Mucosa of rectum (tissue), 2 donors: ENCODE measurements around the gene ADD3.
"Not testable (repeated sequence)": the region's sequence is repeated elsewhere in the genome, so short reads cannot be mapped to it uniquely, and the experiment has no call there.

Experiments
- H3K27ac ChIP-seq, 2 donors: one replicate each; pipeline ENCODE4 v1.7.0; 2013; ENCODE audit warnings: inconsistent platforms in 2 of 2, low read depth in 2 of 2, low read length in 2 of 2
- H3K27me3 ChIP-seq, 2 donors: one replicate each; pipeline ENCODE4 v1.7.0; 2013; ENCODE audit warnings: low read length in 2 of 2; ENCODE audit not compliant: control insufficient read depth in 2 of 2, insufficient read depth in 2 of 2
- H3K36me3 ChIP-seq, 2 donors: one replicate each; pipeline ENCODE4 v1.7.0; 2013; ENCODE audit warnings: low read length in 2 of 2; ENCODE audit not compliant: control insufficient read depth in 2 of 2, insufficient read depth in 2 of 2
- H3K4me1 ChIP-seq, 2 donors: one replicate each; pipeline ENCODE4 v1.7.0; 2013; ENCODE audit warnings: low read length in 2 of 2, mild to moderate bottlenecking in 1 of 2; ENCODE audit not compliant: control insufficient read depth in 2 of 2, insufficient read depth in 2 of 2
- H3K4me3 ChIP-seq, 2 donors: one replicate each; pipeline ENCODE4 v1.7.0; 2013; ENCODE audit warnings: low read length in 2 of 2
- H3K9ac ChIP-seq, 2 donors: one replicate each; pipeline ENCODE4 v1.7.0; 2013; ENCODE audit warnings: low read length in 2 of 2, low read depth in 1 of 2, mild to moderate bottlenecking in 1 of 2
- H3K9me3 ChIP-seq, 2 donors: one replicate each; pipeline ENCODE4 v1.7.0; 2013; ENCODE audit warnings: low read length in 2 of 2; ENCODE audit not compliant: control insufficient read depth in 2 of 2
- donor health status: healthy.
- donor health status: Normal muscosa, but diverticular disease.

The ADD3 gene

GRCh38 chr10:110042181-110042580 lies 34.4 kb downstream of the ADD3 start:
- Histone ChIP-seq H3K4me1 (no peaks in the 10 kb centered on the region), H3K27ac (no peak overlapping the region), H3K9ac (no peak overlapping the region)

DNA sequence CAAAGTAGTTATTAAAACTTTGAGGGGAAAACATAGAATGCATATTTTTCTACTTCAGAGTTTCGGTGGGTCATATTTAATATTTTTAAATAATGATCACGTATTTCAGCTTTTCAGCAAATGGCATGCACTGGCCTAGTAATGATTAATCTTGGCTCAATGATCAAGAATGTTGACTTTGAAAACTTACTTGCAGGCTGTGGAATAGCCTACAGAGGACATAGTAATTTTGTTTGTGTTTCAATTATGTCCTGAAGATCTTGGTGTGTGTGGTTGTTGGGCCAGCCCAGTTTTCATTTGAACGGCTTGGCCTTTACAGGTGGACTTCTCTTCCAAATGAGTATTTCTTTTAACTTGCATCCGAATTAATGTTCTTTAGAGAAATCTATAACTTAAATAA lies 35.1 kb downstream of the ADD3 start:
- no peak overlapping the region for H3K27ac ChIP-seq
- H3K36me3 ChIP-seq, result no peaks in the 10 kb centered on the region
- H3K27me3 ChIP-seq, result no peaks in the 10 kb centered on the region
- H3K9ac ChIP-seq, result no peak overlapping the region
- no peaks in the 10 kb centered on the region for H3K4me1 ChIP-seq
- no peaks in the 10 kb centered on the region for H3K9me3 ChIP-seq
- no peak overlapping the region for H3K4me3 ChIP-seq

More at GRCh38 chr10:110042181-110042580, 34.4 kb downstream of the ADD3 start:
- Histone ChIP-seq H3K4me3 (no peak overlapping the region), H3K36me3 (no peaks in the 10 kb centered on the region), H3K9me3 (no peaks in the 10 kb centered on the region), H3K27me3 (no peaks in the 10 kb centered on the region)

GRCh38 chr10:110044681-110045080 lies 36.9 kb downstream of the ADD3 start:
- Histone ChIP-seq H3K9me3 (peaks cover 0 to 3% of the 10 kb centered on the region in 2 donors), H3K36me3 (no peaks in the 10 kb centered on the region), H3K27me3 (no peaks in the 10 kb centered on the region), H3K9ac (no peak overlapping the region), H3K27ac (no peak overlapping the region), H3K4me3 (no peak overlapping the region), H3K4me1 (no peaks in the 10 kb centered on the region)

- Histone ChIP-seq H3K9ac (no peak overlapping the region), H3K27me3 (no peaks in the 10 kb centered on the region), H3K9me3 (peaks cover 0 to 3% of the 10 kb centered on the region in 2 donors), H3K27ac (no peak overlapping the region), H3K36me3 (no peaks in the 10 kb centered on the region), H3K4me1 (no peaks in the 10 kb centered on the region), H3K4me3 (no peak overlapping the region)
These were observed 38.0 kb downstream of the ADD3 start for GRCh38 chr10:110045772-110046171.

- H3K9ac ChIP-seq, H3K27me3 ChIP-seq, H3K4me1 ChIP-seq: not testable (repeated sequence)
These were observed 40.4 kb downstream of the ADD3 start for GRCh38 chr10:110048145-110048544.

DNA sequence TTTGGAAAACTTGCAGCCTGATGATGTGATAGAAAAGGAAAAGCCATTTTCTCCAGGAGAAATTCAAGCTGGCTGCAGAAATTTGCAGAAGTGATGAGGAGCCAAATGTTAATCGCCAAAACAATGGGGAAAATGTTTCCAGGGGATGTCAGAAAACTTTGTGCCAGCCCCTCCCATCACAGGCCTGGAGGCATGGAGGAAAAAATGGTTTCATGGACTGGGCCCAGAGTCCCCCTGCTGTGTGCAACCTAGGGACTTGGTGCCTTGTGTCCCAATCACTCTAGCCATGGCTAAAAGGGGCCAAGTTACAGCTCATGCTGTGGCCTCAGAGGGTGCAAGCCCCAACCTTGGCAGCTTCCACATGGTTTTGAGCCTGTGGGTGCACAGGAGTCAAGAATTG lies 41.0 kb downstream of the ADD3 start:
- Histone ChIP-seq H3K27me3 (no peaks in the 10 kb centered on the region), H3K9ac (no peak overlapping the region), H3K27ac (no peak overlapping the region), H3K9me3 (peaks cover 0 to 3% of the 10 kb centered on the region in 2 donors), H3K4me1 (no peaks in the 10 kb centered on the region), H3K4me3 (no peak overlapping the region), H3K36me3 (no peaks in the 10 kb centered on the region)

More at GRCh38 chr10:110048145-110048544, 40.4 kb downstream of the ADD3 start:
- not testable (repeated sequence) for H3K4me3 ChIP-seq, H3K36me3 ChIP-seq, H3K9me3 ChIP-seq, H3K27ac ChIP-seq

DNA sequence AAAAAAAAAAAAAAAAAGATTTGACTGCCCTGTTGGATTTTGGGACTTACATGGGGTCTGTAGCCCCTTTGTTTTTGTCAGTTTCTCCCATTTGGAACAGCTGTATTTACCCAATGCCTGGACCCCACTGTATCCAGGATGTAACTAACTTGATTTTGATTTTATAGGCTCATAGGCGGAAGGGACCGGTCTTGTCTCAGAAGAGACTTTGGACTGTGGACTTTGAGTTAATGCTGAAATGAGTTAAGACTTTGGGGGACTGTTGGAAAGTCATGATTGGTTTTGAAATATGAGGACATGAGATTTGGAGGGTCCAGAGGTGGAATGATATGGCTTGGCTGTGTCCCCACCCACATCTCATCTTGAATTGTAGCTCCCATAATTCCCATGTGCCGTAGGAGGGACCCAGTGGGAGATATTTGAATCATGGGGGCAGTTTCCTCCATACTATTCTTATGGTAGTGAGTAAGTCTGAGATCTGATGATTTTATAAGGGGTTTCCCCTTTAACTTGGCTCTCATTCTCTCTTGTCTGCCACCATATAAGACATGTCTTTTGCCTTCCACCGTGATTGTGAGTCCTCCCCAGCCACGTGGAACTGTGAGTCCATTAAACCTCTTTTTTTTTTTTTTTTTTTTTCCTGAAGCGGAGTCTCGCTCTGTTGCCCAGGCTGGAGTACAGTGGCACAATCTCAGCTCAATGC lies 42.3 kb downstream of the ADD3 start:
- not testable (repeated sequence) for H3K9me3 ChIP-seq, H3K4me3 ChIP-seq, H3K4me1 ChIP-seq, H3K27ac ChIP-seq, H3K9ac ChIP-seq, H3K36me3 ChIP-seq, H3K27me3 ChIP-seq

DNA sequence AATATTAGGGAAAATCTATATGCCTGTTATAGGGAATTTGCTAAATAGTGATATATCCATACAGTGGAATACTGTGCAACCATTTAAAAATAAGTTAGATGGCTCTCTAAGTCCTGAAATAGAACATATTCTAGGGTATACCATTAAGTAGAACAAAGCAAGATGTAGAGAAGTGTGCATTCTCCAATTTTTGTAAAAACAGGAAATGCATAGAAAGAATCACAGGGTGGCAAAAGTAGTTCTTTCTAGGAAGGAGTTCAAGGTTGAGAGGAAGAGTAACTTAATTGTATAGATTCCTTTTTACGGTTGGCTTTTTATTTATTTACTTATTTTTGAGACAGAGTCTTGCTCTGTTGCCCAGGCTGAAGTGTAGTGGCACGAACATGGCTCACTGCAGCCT lies 43.7 kb downstream of the ADD3 start:
- no peak overlapping the region for H3K4me3 ChIP-seq
- no peaks in the 10 kb centered on the region for H3K4me1 ChIP-seq
- no peak overlapping the region for H3K27ac ChIP-seq
- no peaks in the 10 kb centered on the region for H3K27me3 ChIP-seq
- H3K9ac ChIP-seq, result no peak overlapping the region
- no peaks in the 10 kb centered on the region for H3K36me3 ChIP-seq
- peaks cover 0 to 3% of the 10 kb centered on the region in 2 donors for H3K9me3 ChIP-seq

- H3K9me3 ChIP-seq, result peaks cover 0 to 3% of the 10 kb centered on the region in 2 donors
- no peak overlapping the region for H3K27ac ChIP-seq
- H3K4me3 ChIP-seq, result no peak overlapping the region
- H3K4me1 ChIP-seq, result no peaks in the 10 kb centered on the region
- no peak overlapping the region for H3K9ac ChIP-seq
- H3K36me3 ChIP-seq, result no peaks in the 10 kb centered on the region
- no peaks in the 10 kb centered on the region for H3K27me3 ChIP-seq
These were observed 45.1 kb downstream of the ADD3 start for GRCh38 chr10:110052916-110053315.

GRCh38 chr10:110056822-110057221 lies 49.0 kb downstream of the ADD3 start:
- H3K27ac ChIP-seq, result no peak overlapping the region

More at GRCh38 chr10:110056822-110057221, 49.0 kb downstream of the ADD3 start:
- Histone ChIP-seq H3K27me3 (no peaks in the 10 kb centered on the region), H3K9ac (no peak overlapping the region), H3K9me3 (no peaks in the 10 kb centered on the region), H3K4me3 (no peak overlapping the region), H3K36me3 (no peaks in the 10 kb centered on the region), H3K4me1 (no peaks in the 10 kb centered on the region)
